Measurements from ENCODE around the gene GOPC. TPM values are rescaled to one million over a fixed set of nuclear protein-coding genes. Genes with fewer than 3 reads are reported as not detected.

GOPC gene
- total and polyA plus RNA-seq, 3 donors from 2014 or later = 26.6 to 29.9 (median 28.8) TPM

DNA sequence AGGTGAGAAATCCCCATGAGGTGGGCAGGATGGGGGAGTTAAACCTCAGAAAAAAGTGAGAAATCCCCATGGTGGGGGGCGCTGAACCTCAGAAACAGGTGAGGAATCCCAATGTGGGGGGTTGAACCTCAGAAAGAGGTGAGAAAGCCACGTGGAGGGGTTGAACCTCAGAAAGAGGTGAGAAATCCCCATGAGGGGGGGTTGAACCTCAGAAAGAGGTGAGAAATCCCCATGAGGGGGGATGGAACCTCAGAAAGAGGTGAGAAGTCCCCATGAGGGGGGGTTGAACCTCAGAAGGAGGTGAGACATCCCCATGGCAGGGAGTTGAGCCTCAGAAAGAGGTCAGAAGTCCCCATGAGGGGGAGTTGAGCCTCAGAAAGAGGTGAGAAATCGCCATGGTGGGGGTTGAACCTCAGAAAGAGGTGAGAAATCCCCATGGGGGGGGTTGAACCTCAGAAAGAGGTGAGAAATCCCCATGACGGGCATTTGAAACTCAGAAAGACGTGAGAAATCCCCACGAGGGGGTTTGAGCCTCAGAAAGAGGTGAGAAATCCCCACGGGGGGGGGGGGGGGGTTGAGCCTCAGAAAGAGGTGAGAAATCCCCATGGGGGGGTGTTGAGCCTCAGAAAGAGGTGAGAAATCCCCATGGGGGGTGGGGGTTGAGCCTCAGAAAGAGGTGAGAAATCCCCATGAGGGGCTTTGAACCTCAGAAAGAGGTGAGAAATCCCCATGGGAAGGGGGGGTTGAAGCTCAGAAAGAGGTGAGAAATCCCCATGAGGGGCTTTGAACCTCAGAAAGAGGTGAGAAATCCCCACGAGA, 14.3 kb upstream of the GOPC start:
- DNase-seq = no peak
- 74 to 86% methylated on average over 8 of the region's 8 CpGs for WGBS, 2 donors
- no peaks in the 10 kb centered on the region for H3K4me1 ChIP-seq
- no peak overlapping the region for H3K4me3 ChIP-seq
- intact Hi-C loops (cut with DNase I; ENCODE audit: low total_unique reads) = no loop called here
- no peaks in the 10 kb centered on the region for H3K9me3 ChIP-seq
- no peak overlapping the region for H3K27ac ChIP-seq
- H3K27me3 ChIP-seq = no peaks in the 10 kb centered on the region
- TF ChIP-seq, protein P1, sequence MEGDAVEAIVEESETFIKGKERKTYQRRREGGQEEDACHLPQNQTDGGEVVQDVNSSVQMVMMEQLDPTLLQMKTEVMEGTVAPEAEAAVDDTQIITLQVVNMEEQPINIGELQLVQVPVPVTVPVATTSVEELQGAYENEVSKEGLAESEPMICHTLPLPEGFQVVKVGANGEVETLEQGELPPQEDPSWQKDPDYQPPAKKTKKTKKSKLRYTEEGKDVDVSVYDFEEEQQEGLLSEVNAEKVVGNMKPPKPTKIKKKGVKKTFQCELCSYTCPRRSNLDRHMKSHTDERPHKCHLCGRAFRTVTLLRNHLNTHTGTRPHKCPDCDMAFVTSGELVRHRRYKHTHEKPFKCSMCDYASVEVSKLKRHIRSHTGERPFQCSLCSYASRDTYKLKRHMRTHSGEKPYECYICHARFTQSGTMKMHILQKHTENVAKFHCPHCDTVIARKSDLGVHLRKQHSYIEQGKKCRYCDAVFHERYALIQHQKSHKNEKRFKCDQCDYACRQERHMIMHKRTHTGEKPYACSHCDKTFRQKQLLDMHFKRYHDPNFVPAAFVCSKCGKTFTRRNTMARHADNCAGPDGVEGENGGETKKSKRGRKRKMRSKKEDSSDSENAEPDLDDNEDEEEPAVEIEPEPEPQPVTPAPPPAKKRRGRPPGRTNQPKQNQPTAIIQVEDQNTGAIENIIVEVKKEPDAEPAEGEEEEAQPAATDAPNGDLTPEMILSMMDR (IDR thresholded peaks at IDR 0.05) = no peak
- TF ChIP-seq POLR2A (IDR thresholded peaks at IDR 0.05) = no peak
- H3K36me3 ChIP-seq (ENCODE audit: low read depth, missing control alignments) = no peaks in the 10 kb centered on the region

DNA sequence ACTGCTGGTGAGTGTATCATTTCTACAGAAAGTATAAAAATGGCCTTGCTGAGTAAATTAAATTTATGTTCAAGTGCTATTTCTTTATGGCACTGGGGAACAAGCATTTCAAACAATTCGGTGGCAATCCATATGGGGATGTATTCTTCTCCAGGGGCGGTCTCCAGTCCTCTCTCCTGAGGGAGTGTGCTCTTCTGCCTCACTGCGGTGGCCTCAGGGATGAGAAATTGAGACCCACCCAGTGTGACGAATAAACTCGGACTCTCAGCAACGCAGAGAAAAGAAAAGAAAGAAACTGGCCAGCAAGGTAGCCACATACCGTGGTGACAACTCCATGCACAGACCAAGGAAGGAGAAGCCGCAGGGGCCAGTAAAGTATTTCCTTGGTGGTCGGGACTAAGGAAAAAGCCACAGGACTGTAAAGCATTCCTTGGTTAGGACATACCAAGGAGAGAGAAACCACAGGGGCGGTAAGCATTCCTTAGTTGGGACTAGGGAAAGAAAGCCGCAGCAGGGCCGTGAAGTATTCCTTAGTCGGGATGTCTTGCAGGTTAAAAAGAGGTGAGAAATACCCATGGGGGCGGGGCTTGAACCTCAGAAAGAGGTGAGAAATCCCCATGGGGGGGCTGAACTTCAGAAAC, 13.6 kb upstream of the GOPC start:
- intact Hi-C loops (cut with DNase I; ENCODE audit: low total_unique reads) = no loop called here
- Histone ChIP-seq H3K4me3 (no peak overlapping the region), H3K4me1 (no peaks in the 10 kb centered on the region), H3K27me3 (no peaks in the 10 kb centered on the region), H3K27ac (no peak overlapping the region), H3K36me3 (ENCODE audit: low read depth, missing control alignments) (no peaks in the 10 kb centered on the region), H3K9me3 (no peaks in the 10 kb centered on the region)
- TF ChIP-seq POLR2A (IDR thresholded peaks at IDR 0.05) = no peak
- TF ChIP-seq, protein P1 (IDR thresholded peaks at IDR 0.05) = no peak
- DNase-seq = no peak
- 85 to 88% methylated on average over 14 of the region's 14 CpGs for WGBS, 2 donors

DNA sequence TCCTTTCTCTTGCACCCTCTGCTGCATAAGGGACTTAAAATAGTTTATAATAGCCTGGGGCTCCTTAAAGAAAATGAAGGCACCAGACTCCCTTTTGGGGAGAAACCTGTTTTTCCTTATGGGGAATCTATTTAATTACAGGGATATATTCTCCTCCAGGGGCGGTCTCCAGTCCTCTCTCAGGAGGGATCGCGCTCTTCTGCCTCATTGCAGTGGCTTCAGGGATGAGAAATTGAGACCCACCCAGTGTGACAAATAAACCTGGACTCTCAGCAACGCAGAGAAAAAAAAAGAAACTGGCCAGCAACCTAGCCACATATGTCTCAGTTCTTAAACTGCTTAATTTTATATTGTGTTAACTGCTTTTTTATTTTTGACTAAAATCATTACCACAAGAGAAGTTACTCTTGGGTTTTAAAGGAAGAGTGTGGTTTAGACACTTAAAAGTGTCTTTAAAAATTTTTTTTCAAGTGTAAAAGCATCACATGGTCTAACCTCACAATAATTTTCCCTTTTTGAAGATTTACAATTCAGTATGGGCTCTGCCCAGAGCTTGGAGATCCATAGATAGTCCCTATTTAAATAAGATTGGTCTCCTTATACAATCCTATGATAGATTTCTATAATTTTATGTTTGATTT, 11.7 kb upstream of the GOPC start:
- WGBS, 2 donors = 61 to 70% methylated on average over 4 of the region's 4 CpGs

DNA sequence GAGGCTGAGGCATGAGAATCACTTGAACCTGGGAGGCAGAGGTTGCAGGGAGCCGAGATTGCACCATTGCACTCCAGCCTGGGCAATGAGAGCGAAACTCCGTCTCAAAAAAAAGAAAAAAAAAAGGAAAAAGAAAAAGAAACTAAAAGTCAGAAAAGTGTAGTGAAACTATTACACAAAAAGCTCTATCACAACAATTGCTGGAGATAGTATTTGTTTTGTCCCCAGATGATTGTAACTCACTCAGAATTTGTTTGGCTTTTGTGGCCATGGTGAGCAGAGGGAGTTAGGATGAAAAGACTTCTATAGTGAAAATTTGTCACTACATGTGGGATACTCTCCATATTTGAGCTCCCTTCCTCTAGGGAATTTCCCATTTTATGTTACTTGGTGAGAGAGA, 5.2 kb upstream of the GOPC start:
- TF ChIP-seq, protein P1 (IDR thresholded peaks at IDR 0.05) = no peak
- TF ChIP-seq POLR2A (IDR thresholded peaks at IDR 0.05) = no peak
- Histone ChIP-seq H3K4me1 (no peaks in the 10 kb centered on the region), H3K27me3 (no peaks in the 10 kb centered on the region), H3K36me3 (ENCODE audit: low read depth, missing control alignments) (no peaks in the 10 kb centered on the region), H3K27ac (no peak overlapping the region), H3K4me3 (no peak overlapping the region), H3K9me3 (no peaks in the 10 kb centered on the region)
- 82 to 87% methylated on average over 3 of the region's 3 CpGs for WGBS, 2 donors
- DNase-seq = no peak
- intact Hi-C loops (cut with DNase I; ENCODE audit: low total_unique reads) = loop anchor here (10.0 kb wide), 1 partner anchor 67 kb away; the partner anchor contains the start of gene NUS1

More for the DNA sequence above, 11.7 kb upstream of the GOPC start:
- TF ChIP-seq, protein P1 (IDR thresholded peaks at IDR 0.05) = no peak
- TF ChIP-seq POLR2A (IDR thresholded peaks at IDR 0.05) = no peak
- H3K9me3 ChIP-seq = no peaks in the 10 kb centered on the region
- H3K27ac ChIP-seq = no peak overlapping the region
- H3K4me3 ChIP-seq = no peak overlapping the region
- no peaks in the 10 kb centered on the region for H3K36me3 ChIP-seq (ENCODE audit: low read depth, missing control alignments)
- intact Hi-C loops (cut with DNase I; ENCODE audit: low total_unique reads) = no loop called here
- DNase-seq = no peak
- H3K4me1 ChIP-seq = no peaks in the 10 kb centered on the region
- H3K27me3 ChIP-seq = no peaks in the 10 kb centered on the region
